ENCODE results near the gene CGN. TPM values are rescaled to one million over a fixed set of nuclear protein-coding genes. Genes with fewer than 3 reads are reported as not detected.
A peak's percentile ranks its signal among the peaks of the same experiment; 100 is the strongest.

CGN gene
- total RNA-seq, 2 experiments from 2014 or later, result 1.7 to 1.9 TPM

GRCh38 chr1:151491641-151492040, 19.5 kb upstream of the CGN start:
- Mint-ChIP-seq H3K4me1 (ENCODE audit: low read depth) (peaks cover 5% of the 10 kb centered on the region), H3K36me3 (ENCODE audit: low read depth) (no peaks in the 10 kb centered on the region), H3K27ac (no peak overlapping the region), H3K4me3 (no peak overlapping the region), H3K9me3 (no peaks in the 10 kb centered on the region), H3K27me3 (no peaks in the 10 kb centered on the region)
- TF ChIP-seq, protein P1, sequence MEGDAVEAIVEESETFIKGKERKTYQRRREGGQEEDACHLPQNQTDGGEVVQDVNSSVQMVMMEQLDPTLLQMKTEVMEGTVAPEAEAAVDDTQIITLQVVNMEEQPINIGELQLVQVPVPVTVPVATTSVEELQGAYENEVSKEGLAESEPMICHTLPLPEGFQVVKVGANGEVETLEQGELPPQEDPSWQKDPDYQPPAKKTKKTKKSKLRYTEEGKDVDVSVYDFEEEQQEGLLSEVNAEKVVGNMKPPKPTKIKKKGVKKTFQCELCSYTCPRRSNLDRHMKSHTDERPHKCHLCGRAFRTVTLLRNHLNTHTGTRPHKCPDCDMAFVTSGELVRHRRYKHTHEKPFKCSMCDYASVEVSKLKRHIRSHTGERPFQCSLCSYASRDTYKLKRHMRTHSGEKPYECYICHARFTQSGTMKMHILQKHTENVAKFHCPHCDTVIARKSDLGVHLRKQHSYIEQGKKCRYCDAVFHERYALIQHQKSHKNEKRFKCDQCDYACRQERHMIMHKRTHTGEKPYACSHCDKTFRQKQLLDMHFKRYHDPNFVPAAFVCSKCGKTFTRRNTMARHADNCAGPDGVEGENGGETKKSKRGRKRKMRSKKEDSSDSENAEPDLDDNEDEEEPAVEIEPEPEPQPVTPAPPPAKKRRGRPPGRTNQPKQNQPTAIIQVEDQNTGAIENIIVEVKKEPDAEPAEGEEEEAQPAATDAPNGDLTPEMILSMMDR (IDR thresholded peaks at IDR 0.05), result no peak
- intact Hi-C loops (cut with micrococcal nuclease), result no loop called here
- CTCF ChIA-PET, result no interaction called here
- ATAC-seq (no peak), DNase-seq (no peak)
- POLR2A ChIA-PET, result no interaction called here

DNA sequence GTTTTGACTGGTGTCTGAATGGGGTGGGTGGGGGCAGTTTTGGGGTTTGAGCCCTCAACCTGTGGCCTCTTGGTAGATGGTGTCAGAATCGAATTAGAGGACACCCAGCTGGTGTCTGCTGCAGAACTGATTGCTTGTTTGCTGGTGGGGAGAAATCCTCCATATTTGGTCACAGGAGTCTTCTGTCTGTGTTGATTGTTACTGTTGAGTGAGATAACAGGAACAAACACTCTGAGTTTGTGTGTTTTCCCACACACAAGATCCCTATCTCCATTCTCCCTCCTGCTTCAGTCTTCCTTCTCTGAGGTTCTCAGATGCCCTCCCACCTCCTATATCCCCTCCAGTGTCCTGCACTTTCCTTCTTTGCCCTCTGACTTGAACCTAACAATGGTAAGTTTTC, 19.1 kb upstream of the CGN start:
- H3K4me3 Mint-ChIP-seq, result no peak overlapping the region
- POLR2A ChIA-PET, result no interaction called here
- intact Hi-C loops (cut with micrococcal nuclease), result no loop called here
- DNase-seq, result no peak
- peaks cover 5% of the 10 kb centered on the region for H3K4me1 Mint-ChIP-seq (ENCODE audit: low read depth)
- no peaks in the 10 kb centered on the region for H3K9me3 Mint-ChIP-seq
- H3K36me3 Mint-ChIP-seq (ENCODE audit: low read depth), result no peaks in the 10 kb centered on the region
- CTCF ChIA-PET, result no interaction called here
- no peak for ATAC-seq
- H3K27me3 Mint-ChIP-seq, result no peaks in the 10 kb centered on the region
- H3K27ac Mint-ChIP-seq, result no peak overlapping the region
- TF ChIP-seq, protein P1 (IDR thresholded peaks at IDR 0.05), result no peak

DNA sequence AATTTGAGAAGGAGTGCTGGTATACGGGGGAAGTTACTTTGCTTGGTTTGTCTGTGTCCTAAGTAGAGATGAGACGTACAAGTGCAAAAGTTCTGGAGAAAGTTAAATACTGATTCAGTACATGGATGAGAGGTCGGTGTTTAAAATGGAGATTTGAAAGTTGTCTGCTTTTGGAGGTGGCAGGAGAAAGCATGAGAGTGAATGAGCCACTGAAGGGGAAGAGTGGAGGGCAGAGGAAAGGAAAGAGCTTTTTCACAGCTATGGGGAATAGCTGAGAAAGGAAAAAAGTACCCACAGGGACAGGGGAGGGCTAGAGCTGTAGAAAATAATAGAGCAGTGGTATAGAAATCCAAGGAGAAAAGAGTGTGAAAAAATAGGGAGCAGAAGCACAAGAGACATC, 18.1 kb upstream of the CGN start:
- CTCF ChIA-PET, result interaction anchor here (1.0 kb wide), 1 partner anchor 72 kb away, joined by 3 read pairs; no protein-coding TSS in a partner anchor
- H3K27ac Mint-ChIP-seq, result no peak overlapping the region
- no peaks in the 10 kb centered on the region for H3K9me3 Mint-ChIP-seq

DNA sequence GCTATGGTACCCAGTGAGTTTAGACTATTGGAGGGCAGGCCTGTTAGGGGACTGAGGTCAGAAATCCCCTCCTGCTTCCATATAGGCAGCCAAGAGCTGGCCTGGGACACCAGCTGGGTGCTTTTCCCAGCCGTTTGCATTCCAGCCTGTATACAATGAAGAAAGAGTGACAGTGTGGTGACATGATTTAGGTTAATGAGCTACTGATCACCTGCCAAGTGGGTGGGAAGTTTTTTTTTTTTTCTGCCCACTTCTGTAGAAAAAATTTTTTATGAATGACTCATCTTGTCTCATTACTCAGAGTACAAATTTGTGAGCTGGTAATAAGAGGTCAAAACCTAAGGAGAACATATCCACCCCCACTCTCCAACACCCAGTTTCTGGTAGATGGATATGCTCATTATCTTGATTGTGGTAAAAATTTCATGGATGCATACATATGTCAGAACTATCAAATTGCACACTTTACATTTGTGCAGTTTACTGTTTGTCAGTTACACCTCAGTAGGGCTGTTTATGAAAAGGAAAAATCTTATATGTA, 16.4 kb upstream of the CGN start:
- CTCF ChIA-PET, result interaction anchor here (0.7 to 1.9 kb wide), 2 partner anchors 51 to 342 kb away, joined by 3 to 6 read pairs; no protein-coding TSS in a partner anchor
- TF ChIP-seq, protein P1 (IDR thresholded peaks at IDR 0.05), result no peak
- Mint-ChIP-seq H3K27ac (no peak overlapping the region), H3K36me3 (ENCODE audit: low read depth) (no peaks in the 10 kb centered on the region), H3K4me1 (ENCODE audit: low read depth) (peaks cover 5% of the 10 kb centered on the region), H3K27me3 (no peaks in the 10 kb centered on the region), H3K9me3 (no peaks in the 10 kb centered on the region), H3K4me3 (no peak overlapping the region)
- ATAC-seq (peak; percentile 87), DNase-seq (no peak)
- intact Hi-C loops (cut with micrococcal nuclease), result no loop called here
- POLR2A ChIA-PET, result interaction anchor here (1.3 to 1.4 kb wide), 2 partner anchors 46 to 47 kb away, joined by 3 to 5 read pairs; partner anchors contain the start of gene TUFT1

More for the DNA sequence above, 18.1 kb upstream of the CGN start:
- TF ChIP-seq, protein P1 (IDR thresholded peaks at IDR 0.05), result no peak
- DNase-seq, result no peak
- Mint-ChIP-seq H3K4me3 (no peak overlapping the region), H3K36me3 (ENCODE audit: low read depth) (no peaks in the 10 kb centered on the region), H3K4me1 (ENCODE audit: low read depth) (peaks cover 5% of the 10 kb centered on the region), H3K27me3 (no peaks in the 10 kb centered on the region)
- ATAC-seq, result no peak
- intact Hi-C loops (cut with micrococcal nuclease), result no loop called here
- POLR2A ChIA-PET, result no interaction called here

- H3K27ac Mint-ChIP-seq, result no peak overlapping the region
- ChIA-PET POLR2A (interaction anchor here (1.3 to 1.4 kb wide), 2 partner anchors 45 to 47 kb away, joined by 3 to 5 read pairs; partner anchors contain the start of gene TUFT1), CTCF (interaction anchor here (0.7 to 1.9 kb wide), 3 partner anchors 51 to 341 kb away, joined by 3 to 6 read pairs (median 3); no protein-coding TSS in a partner anchor)
Measured at GRCh38 chr1:151495316-151495715, 15.9 kb upstream of the CGN start.

More at GRCh38 chr1:151495316-151495715, 15.9 kb upstream of the CGN start:
- intact Hi-C loops (cut with micrococcal nuclease), result no loop called here
- DNase-seq, result no peak
- Mint-ChIP-seq H3K4me1 (ENCODE audit: low read depth) (peaks cover 5% of the 10 kb centered on the region), H3K36me3 (ENCODE audit: low read depth) (no peaks in the 10 kb centered on the region), H3K27me3 (no peaks in the 10 kb centered on the region), H3K4me3 (no peak overlapping the region), H3K9me3 (no peaks in the 10 kb centered on the region)
- no peak for ATAC-seq
- TF ChIP-seq, protein P1 (IDR thresholded peaks at IDR 0.05), result no peak

Data from activated CD8-positive, alpha-beta T cell treated with anti-CD3 and anti-CD28 coated beads for 36 hours (primary cell).